ENCODE measurements around the gene PARD3B. TPM values are rescaled to one million over a fixed set of nuclear protein-coding genes. Genes with fewer than 3 reads are reported as not detected.

The PARD3B gene
- total RNA-seq, 2 experiments from 2014 or later, result 0.49 to 1.1 TPM

- Mint-ChIP-seq H3K36me3 (no peaks in the 10 kb centered on the region), H3K4me3 (no peak overlapping the region), H3K27ac (no peak overlapping the region), H3K9me3 (no peaks in the 10 kb centered on the region), H3K27me3 (peaks cover 16% of the 10 kb centered on the region), H3K4me1 (peaks cover 29% of the 10 kb centered on the region)
- no peak for DNase-seq
Observed at GRCh38 chr2:205614965-205615364, 1069.7 kb downstream of the PARD3B start.

GRCh38 chr2:205617905-205618304 is 1072.6 kb downstream of the PARD3B start:
- no peaks in the 10 kb centered on the region for H3K36me3 Mint-ChIP-seq
- H3K4me1 Mint-ChIP-seq, result peaks cover 12% of the 10 kb centered on the region
- DNase-seq, result no peak
- H3K27ac Mint-ChIP-seq, result no peak overlapping the region
- no peaks in the 10 kb centered on the region for H3K9me3 Mint-ChIP-seq
- H3K4me3 Mint-ChIP-seq, result no peak overlapping the region
- peaks cover 3% of the 10 kb centered on the region for H3K27me3 Mint-ChIP-seq

GRCh38 chr2:205619600-205619999 is 1074.3 kb downstream of the PARD3B start:
- Mint-ChIP-seq H3K27me3 (peaks cover 3% of the 10 kb centered on the region), H3K9me3 (no peaks in the 10 kb centered on the region), H3K4me3 (no peak overlapping the region), H3K36me3 (no peaks in the 10 kb centered on the region), H3K27ac (no peak overlapping the region), H3K4me1 (no peaks in the 10 kb centered on the region)
- no peak for DNase-seq

GRCh38 chr2:205627085-205627484 is 1081.8 kb downstream of the PARD3B start:
- H3K4me1 Mint-ChIP-seq, result peaks cover 2% of the 10 kb centered on the region
- H3K36me3 Mint-ChIP-seq, result no peaks in the 10 kb centered on the region
- no peaks in the 10 kb centered on the region for H3K9me3 Mint-ChIP-seq
- H3K27me3 Mint-ChIP-seq, result no peaks in the 10 kb centered on the region
- H3K27ac Mint-ChIP-seq, result no peak overlapping the region
- H3K4me3 Mint-ChIP-seq, result no peak overlapping the region
- DNase-seq, result no peak

- Mint-ChIP-seq H3K4me3 (no peak overlapping the region), H3K4me1 (peaks cover 2% of the 10 kb centered on the region), H3K9me3 (no peaks in the 10 kb centered on the region), H3K36me3 (no peaks in the 10 kb centered on the region), H3K27ac (no peak overlapping the region), H3K27me3 (no peaks in the 10 kb centered on the region)
- no peak for DNase-seq
Observed at GRCh38 chr2:205628422-205628821, 1083.1 kb downstream of the PARD3B start.

GRCh38 chr2:205629091-205629776 is 1084.0 kb downstream of the PARD3B start:
- H3K27ac Mint-ChIP-seq, result no peak overlapping the region
- peaks cover 2% of the 10 kb centered on the region for H3K4me1 Mint-ChIP-seq
- H3K36me3 Mint-ChIP-seq, result no peaks in the 10 kb centered on the region
- no peaks in the 10 kb centered on the region for H3K27me3 Mint-ChIP-seq
- no peak for DNase-seq
- no peaks in the 10 kb centered on the region for H3K9me3 Mint-ChIP-seq
- no peak overlapping the region for H3K4me3 Mint-ChIP-seq

- Mint-ChIP-seq H3K9me3 (no peaks in the 10 kb centered on the region), H3K36me3 (no peaks in the 10 kb centered on the region), H3K4me3 (no peak overlapping the region), H3K27me3 (no peaks in the 10 kb centered on the region), H3K4me1 (peaks cover 2% of the 10 kb centered on the region), H3K27ac (no peak overlapping the region)
- DNase-seq, result no peak
Observed at GRCh38 chr2:205633994-205634393, 1088.7 kb downstream of the PARD3B start.

GRCh38 chr2:205636549-205637319 is 1091.5 kb downstream of the PARD3B start:
- DNase-seq, result no peak
- no peaks in the 10 kb centered on the region for H3K4me1 Mint-ChIP-seq
- H3K36me3 Mint-ChIP-seq, result no peaks in the 10 kb centered on the region
- H3K27me3 Mint-ChIP-seq, result no peaks in the 10 kb centered on the region
- no peaks in the 10 kb centered on the region for H3K9me3 Mint-ChIP-seq
- no peak overlapping the region for H3K4me3 Mint-ChIP-seq
- no peak overlapping the region for H3K27ac Mint-ChIP-seq

GRCh38 chr2:205637320-205637602 is 1092.0 kb downstream of the PARD3B start:
- no peaks in the 10 kb centered on the region for H3K4me1 Mint-ChIP-seq
- no peaks in the 10 kb centered on the region for H3K9me3 Mint-ChIP-seq
- H3K4me3 Mint-ChIP-seq, result no peak overlapping the region
- no peaks in the 10 kb centered on the region for H3K27me3 Mint-ChIP-seq
- no peak overlapping the region for H3K27ac Mint-ChIP-seq
- DNase-seq, result no peak
- no peaks in the 10 kb centered on the region for H3K36me3 Mint-ChIP-seq

GRCh38 chr2:205637779-205638503 is 1092.7 kb downstream of the PARD3B start:
- Mint-ChIP-seq H3K27ac (no peak overlapping the region), H3K9me3 (no peaks in the 10 kb centered on the region), H3K36me3 (no peaks in the 10 kb centered on the region), H3K4me1 (no peaks in the 10 kb centered on the region), H3K4me3 (no peak overlapping the region), H3K27me3 (no peaks in the 10 kb centered on the region)
- no peak for DNase-seq

GRCh38 chr2:205640716-205641115 is 1095.4 kb downstream of the PARD3B start:
- Mint-ChIP-seq H3K27ac (no peak overlapping the region), H3K27me3 (no peaks in the 10 kb centered on the region), H3K36me3 (no peaks in the 10 kb centered on the region), H3K9me3 (no peaks in the 10 kb centered on the region), H3K4me1 (no peaks in the 10 kb centered on the region), H3K4me3 (no peak overlapping the region)
- DNase-seq, result no peak

GRCh38 chr2:205642599-205643356 is 1097.5 kb downstream of the PARD3B start:
- Mint-ChIP-seq H3K36me3 (no peaks in the 10 kb centered on the region), H3K9me3 (no peaks in the 10 kb centered on the region), H3K27ac (no peak overlapping the region), H3K27me3 (no peaks in the 10 kb centered on the region), H3K4me3 (no peak overlapping the region), H3K4me1 (no peaks in the 10 kb centered on the region)
- no peak for DNase-seq

- no peak overlapping the region for H3K27ac Mint-ChIP-seq
- H3K4me1 Mint-ChIP-seq, result no peaks in the 10 kb centered on the region
- no peak for DNase-seq
- H3K27me3 Mint-ChIP-seq, result no peaks in the 10 kb centered on the region
- H3K9me3 Mint-ChIP-seq, result no peaks in the 10 kb centered on the region
- H3K36me3 Mint-ChIP-seq, result no peaks in the 10 kb centered on the region
- no peak overlapping the region for H3K4me3 Mint-ChIP-seq
Observed at GRCh38 chr2:205643391-205643885, 1098.2 kb downstream of the PARD3B start.

GRCh38 chr2:205644018-205644417 is 1098.7 kb downstream of the PARD3B start:
- H3K4me3 Mint-ChIP-seq, result no peak overlapping the region
- DNase-seq, result no peak
- H3K9me3 Mint-ChIP-seq, result no peaks in the 10 kb centered on the region
- no peaks in the 10 kb centered on the region for H3K36me3 Mint-ChIP-seq
- H3K27ac Mint-ChIP-seq, result no peak overlapping the region
- H3K27me3 Mint-ChIP-seq, result no peaks in the 10 kb centered on the region
- H3K4me1 Mint-ChIP-seq, result no peaks in the 10 kb centered on the region

- H3K27ac Mint-ChIP-seq, result no peak overlapping the region
- no peaks in the 10 kb centered on the region for H3K4me1 Mint-ChIP-seq
- H3K4me3 Mint-ChIP-seq, result no peak overlapping the region
- no peaks in the 10 kb centered on the region for H3K27me3 Mint-ChIP-seq
- no peak for DNase-seq
- no peaks in the 10 kb centered on the region for H3K36me3 Mint-ChIP-seq
- no peaks in the 10 kb centered on the region for H3K9me3 Mint-ChIP-seq
Observed at GRCh38 chr2:205646680-205647079, 1101.4 kb downstream of the PARD3B start.

Measured in activated naive CD8-positive, alpha-beta T cell treated with anti-CD3 and anti-CD28 coated beads for 36 hours (primary cell).